HepG2 (cell line): ENCODE results near the gene PTAFR. TPM values are rescaled to one million over a fixed set of nuclear protein-coding genes. Genes with fewer than 3 reads are reported as not detected.
A peak's percentile ranks its signal among the peaks of the same experiment; 100 is the strongest.

Experiments
- ARID3A ChIP-seq: IDR thresholded peaks from 2 replicates; pipeline ENCODE4 v1.6.1; 2012; ENCODE audit warnings: low read depth, low read length, improper control_type of control experiment
- FOXP4 ChIP-seq: sonication (generic); formaldehyde crosslinking; IDR thresholded peaks from 2 replicates; pipeline ENCODE4 v1.4.0; 2020; ENCODE audit warnings: missing genetic modification reagents
- GTF3A ChIP-seq: sonication (generic); formaldehyde crosslinking; conservative IDR thresholded peaks from 2 replicates; pipeline ENCODE4 v1.4.0; 2020; ENCODE audit warnings: mild to moderate bottlenecking, missing genetic modification reagents
- HMGXB3 ChIP-seq: sonication (generic); formaldehyde crosslinking; IDR thresholded peaks from 2 replicates; pipeline ENCODE4 v1.4.0; 2020; ENCODE audit warnings: missing genetic modification reagents, borderline replicate concordance
- HNF1B ChIP-seq: sonication (generic); formaldehyde crosslinking; IDR thresholded peaks from 2 replicates; pipeline ENCODE4 v1.5.1; 2020; ENCODE audit warnings: mild to moderate bottlenecking, moderate library complexity, missing genetic modification reagents
- NBN ChIP-seq: fragments of 450-650 bp; conservative IDR thresholded peaks from 2 replicates; pipeline ENCODE4 v1.6.1; 2017
- PAXIP1 ChIP-seq: sonication (generic); formaldehyde crosslinking; conservative IDR thresholded peaks from 2 replicates; pipeline ENCODE4 v1.4.0; 2020; ENCODE audit warnings: mild to moderate bottlenecking, missing genetic modification reagents, moderate library complexity
- SP4 ChIP-seq: sonication (generic); formaldehyde crosslinking; IDR thresholded peaks from 2 replicates; pipeline ENCODE4 v1.8.1; 2023; ENCODE audit warnings: mild to moderate bottlenecking, missing genetic modification reagents
- TAF15 ChIP-seq: fragments of 200-400 bp; formaldehyde crosslinking; IDR thresholded peaks from one replicate; pipeline ENCODE4 v1.6.1; 2018; ENCODE audit warnings: mild to moderate bottlenecking, low read depth, low read length; ENCODE audit not compliant: poor library complexity, severe bottlenecking
- TEF ChIP-seq: sonication (generic); formaldehyde crosslinking; IDR thresholded peaks from 2 replicates; pipeline ENCODE4 v1.5.0; 2020; ENCODE audit warnings: missing genetic modification reagents
- WIZ ChIP-seq: sonication (generic); formaldehyde crosslinking; IDR thresholded peaks from 2 replicates; pipeline ENCODE4 v1.5.1; 2020; ENCODE audit warnings: mild to moderate bottlenecking, missing genetic modification reagents
- ZBTB14 ChIP-seq: sonication (generic); formaldehyde crosslinking; IDR thresholded peaks from 2 replicates; pipeline ENCODE4 v1.4.0; 2020; ENCODE audit warnings: missing genetic modification reagents
- ZFP36L1 ChIP-seq: sonication (generic); formaldehyde crosslinking; IDR thresholded peaks from 2 replicates; pipeline ENCODE4 v1.8.0; 2022; ENCODE audit warnings: mild to moderate bottlenecking, missing genetic modification reagents, moderate library complexity
- ZNF672 ChIP-seq: sonication (generic); formaldehyde crosslinking; IDR thresholded peaks from 2 replicates; pipeline ENCODE4 v1.8.1; 2022; ENCODE audit warnings: missing genetic modification reagents
- polyA plus RNA-seq, 8 experiments: library from polyadenylated mRNA; depleted of rRNA in 3 of 8; stranded (reverse) in 7 of 8; unstranded in 1 of 8; fragments of >200 nt; fragmentation: Illumina TruSeq in 4 of 8; extraction: Trizol in 4 of 8; gene quantifications; 2 replicates each; pipeline versions ENCODE4 v1.2.1 to v1.2.3, GENCODE V29; 2011 to 2016; ENCODE audit warnings: low read depth in 4 of 8, missing spikeins in 1 of 8, mixed read lengths in 1 of 8; ENCODE audit not compliant: insufficient read depth in 1 of 8
- total RNA-seq, 5 experiments: library from RNA; depleted of rRNA; stranded (reverse); fragments of >200 nt; fragmentation: Illumina TruSeq; extraction: Trizol; gene quantifications; 2 replicates each; pipeline ENCODE4 v1.2.3, GENCODE V29; 2016; ENCODE audit warnings: low read depth in 1 of 5

PTAFR gene
- total and polyA plus RNA-seq, 2 of the 13 experiments (the other 11 are each of a cell fraction or from before 2014, with no cell fraction given): 0.27 to 24.0 TPM

GRCh38 chr1:28205243-28205642, 28.8 kb upstream of the PTAFR start (continued):
- TF ChIP-seq FOXP4 (CRISPR knock-in tag) (no peak), ZNF672 (CRISPR knock-in tag) (no peak), NBN (no peak), TEF (CRISPR knock-in tag) (no peak), WIZ (no peak), ARID3A (peak; percentile 59; the same call in 1 of the 2 replicates), ZFP36L1 (CRISPR knock-in tag) (no peak), HNF1B (CRISPR knock-in tag) (0 out of 2 replicates have a peak, but pooled peaks have one; percentile 18), GTF3A (CRISPR knock-in tag) (no peak), ZBTB14 (CRISPR knock-in tag) (no peak), HMGXB3 (CRISPR knock-in tag) (no peak), SP4 (CRISPR knock-in tag) (no peak), PAXIP1 (peak; percentile 76), TAF15 (no peak)
